ENCODE results near the gene SPG7. TPM values are rescaled to one million over a fixed set of nuclear protein-coding genes. Genes with fewer than 3 reads are reported as not detected.
"Not testable (repeated sequence)": the region's sequence is repeated elsewhere in the genome, so short reads cannot be mapped to it uniquely, and the experiment has no call there.

Gene SPG7
- total RNA-seq, 1 donor from 2014 or later = 115 TPM

GRCh38 chr16:89565506-89566372, 57.5 kb downstream of the SPG7 start:
- peaks cover 50% of the 10 kb centered on the region for H3K36me3 Mint-ChIP-seq (ENCODE audit: low read depth)
- no peaks in the 10 kb centered on the region for H3K27me3 Mint-ChIP-seq (ENCODE audit: low read depth)
- H3K27ac Mint-ChIP-seq = peak overlapping the region; percentile 42
- H3K4me1 Mint-ChIP-seq (ENCODE audit: low read depth) = peaks cover 33% of the 10 kb centered on the region
- no peak overlapping the region for H3K4me3 Mint-ChIP-seq (ENCODE audit: low read depth)
- intact Hi-C loops (cut with micrococcal nuclease) = loop anchor here (10.0 kb wide), 1 partner anchor 241 kb away; no protein-coding TSS in a partner anchor
- H3K9me3 Mint-ChIP-seq = no peaks in the 10 kb centered on the region
- DNase-seq (ENCODE audit: low spot score) = peak; percentile 42

GRCh38 chr16:89567656-89568594, 59.7 kb downstream of the SPG7 start:
- Mint-ChIP-seq H3K9me3 (no peaks in the 10 kb centered on the region), H3K4me3 (ENCODE audit: low read depth) (no peak overlapping the region), H3K27ac (no peak overlapping the region), H3K4me1 (ENCODE audit: low read depth) (peaks cover 27% of the 10 kb centered on the region), H3K36me3 (ENCODE audit: low read depth) (peaks cover 32% of the 10 kb centered on the region), H3K27me3 (ENCODE audit: low read depth) (peaks cover 4% of the 10 kb centered on the region)
- intact Hi-C loops (cut with micrococcal nuclease) = loop anchor here (10.0 kb wide), 1 partner anchor 243 kb away; no protein-coding TSS in a partner anchor
- no peak for DNase-seq (ENCODE audit: low spot score)

GRCh38 chr16:89569506-89570341, 61.5 kb downstream of the SPG7 start:
- Mint-ChIP-seq H3K27ac (no peak overlapping the region), H3K9me3 (no peaks in the 10 kb centered on the region), H3K4me1 (ENCODE audit: low read depth) (peaks cover 14% of the 10 kb centered on the region), H3K36me3 (ENCODE audit: low read depth) (peaks cover 14% of the 10 kb centered on the region), H3K27me3 (ENCODE audit: low read depth) (peaks cover 9% of the 10 kb centered on the region), H3K4me3 (ENCODE audit: low read depth) (no peak overlapping the region)
- DNase-seq (ENCODE audit: low spot score) = no peak
- intact Hi-C loops (cut with micrococcal nuclease) = loop anchor here (10.0 kb wide), 1 partner anchor 245 kb away; no protein-coding TSS in a partner anchor

GRCh38 chr16:89570342-89570923, 62.2 kb downstream of the SPG7 start:
- H3K9me3 Mint-ChIP-seq = no peaks in the 10 kb centered on the region
- peaks cover 7% of the 10 kb centered on the region for H3K36me3 Mint-ChIP-seq (ENCODE audit: low read depth)
- no peak overlapping the region for H3K4me3 Mint-ChIP-seq (ENCODE audit: low read depth)
- H3K4me1 Mint-ChIP-seq (ENCODE audit: low read depth) = peaks cover 8% of the 10 kb centered on the region
- H3K27me3 Mint-ChIP-seq (ENCODE audit: low read depth) = peaks cover 9% of the 10 kb centered on the region
- H3K27ac Mint-ChIP-seq = no peak overlapping the region
- DNase-seq (ENCODE audit: low spot score) = no peak
- intact Hi-C loops (cut with micrococcal nuclease) = no loop called here

- H3K4me1 Mint-ChIP-seq (ENCODE audit: low read depth); H3K4me3 Mint-ChIP-seq (ENCODE audit: low read depth); intact Hi-C loops (cut with micrococcal nuclease); H3K36me3 Mint-ChIP-seq (ENCODE audit: low read depth); H3K27ac Mint-ChIP-seq; H3K27me3 Mint-ChIP-seq (ENCODE audit: low read depth); DNase-seq (ENCODE audit: low spot score); H3K9me3 Mint-ChIP-seq: not testable (repeated sequence)
These were observed 62.9 kb downstream of the SPG7 start for GRCh38 chr16:89570983-89571598.

GRCh38 chr16:89571636-89572035, 63.4 kb downstream of the SPG7 start:
- intact Hi-C loops (cut with micrococcal nuclease) = no loop called here
- Mint-ChIP-seq H3K4me3 (ENCODE audit: low read depth) (no peak overlapping the region), H3K9me3 (no peaks in the 10 kb centered on the region), H3K36me3 (ENCODE audit: low read depth) (peaks cover 5% of the 10 kb centered on the region), H3K27me3 (ENCODE audit: low read depth) (peaks cover 9% of the 10 kb centered on the region), H3K27ac (no peak overlapping the region), H3K4me1 (ENCODE audit: low read depth) (peaks cover 2% of the 10 kb centered on the region)
- no peak for DNase-seq (ENCODE audit: low spot score)

GRCh38 chr16:89572073-89572484, 63.9 kb downstream of the SPG7 start:
- H3K4me3 Mint-ChIP-seq (ENCODE audit: low read depth) = no peak overlapping the region
- no peak overlapping the region for H3K27ac Mint-ChIP-seq
- no peaks in the 10 kb centered on the region for H3K9me3 Mint-ChIP-seq
- H3K27me3 Mint-ChIP-seq (ENCODE audit: low read depth) = peaks cover 10% of the 10 kb centered on the region
- DNase-seq (ENCODE audit: low spot score) = no peak
- intact Hi-C loops (cut with micrococcal nuclease) = no loop called here
- H3K36me3 Mint-ChIP-seq (ENCODE audit: low read depth) = peaks cover 5% of the 10 kb centered on the region
- peaks cover 2% of the 10 kb centered on the region for H3K4me1 Mint-ChIP-seq (ENCODE audit: low read depth)

- intact Hi-C loops (cut with micrococcal nuclease) = no loop called here
These were observed 64.4 kb downstream of the SPG7 start for GRCh38 chr16:89572485-89573205.

GRCh38 chr16:89573826-89574680, 65.8 kb downstream of the SPG7 start:
- Mint-ChIP-seq H3K4me1 (ENCODE audit: low read depth) (peaks cover 2% of the 10 kb centered on the region), H3K27ac (no peak overlapping the region), H3K4me3 (ENCODE audit: low read depth) (peak overlapping the region; percentile 33), H3K9me3 (no peaks in the 10 kb centered on the region), H3K36me3 (ENCODE audit: low read depth) (no peaks in the 10 kb centered on the region), H3K27me3 (ENCODE audit: low read depth) (peaks cover 15% of the 10 kb centered on the region)
- intact Hi-C loops (cut with micrococcal nuclease) = loop anchor here (2.0 kb wide), 1 partner anchor 67 kb away; no protein-coding TSS in a partner anchor
- no peak for DNase-seq (ENCODE audit: low spot score)

More at GRCh38 chr16:89572485-89573205, 64.4 kb downstream of the SPG7 start:
- DNase-seq (ENCODE audit: low spot score) = no peak
- Mint-ChIP-seq H3K36me3 (ENCODE audit: low read depth) (peaks cover 3% of the 10 kb centered on the region), H3K4me1 (ENCODE audit: low read depth) (peaks cover 2% of the 10 kb centered on the region), H3K27me3 (ENCODE audit: low read depth) (peaks cover 13% of the 10 kb centered on the region), H3K27ac (no peak overlapping the region), H3K4me3 (ENCODE audit: low read depth) (no peak overlapping the region), H3K9me3 (no peaks in the 10 kb centered on the region)

GRCh38 chr16:89574681-89575246, 66.6 kb downstream of the SPG7 start:
- Mint-ChIP-seq H3K4me3 (ENCODE audit: low read depth) (peak overlapping the region; percentile 49), H3K4me1 (ENCODE audit: low read depth) (peaks cover 2% of the 10 kb centered on the region), H3K9me3 (no peaks in the 10 kb centered on the region), H3K27me3 (ENCODE audit: low read depth) (peaks cover 15% of the 10 kb centered on the region), H3K27ac (no peak overlapping the region), H3K36me3 (ENCODE audit: low read depth) (no peaks in the 10 kb centered on the region)
- DNase-seq (ENCODE audit: low spot score) = peak; percentile 46
- intact Hi-C loops (cut with micrococcal nuclease) = loop anchor here (2.0 kb wide), 1 partner anchor 66 kb away; no protein-coding TSS in a partner anchor
